ENCODE data around the gene GRIK2. TPM values are rescaled to one million over a fixed set of nuclear protein-coding genes. Genes with fewer than 3 reads are reported as not detected.

GRIK2 gene
- total RNA-seq, 1 experiment from 2014 or later, result 6.6 TPM

- no peak overlapping the region for H3K27ac ChIP-seq (ENCODE audit: low read length)
- in situ Hi-C loops (cut with HindIII; ENCODE audit: low pct_unique_long_range_greater_than_20kb, low sequenced_read_pairs) (no loop called here), intact Hi-C loops (cut with micrococcal nuclease; ENCODE audit: unreplicated experiment) (no loop called here)
- no peak for DNase-seq (ENCODE audit: low read depth, low spot score)
- no peak overlapping the region for H3K4me3 ChIP-seq (ENCODE audit: low read depth in 2 of 2, low read length in 2 of 2)
- H3K27me3 ChIP-seq (ENCODE audit: control insufficient read depth, insufficient read depth, low read length), result no peaks in the 10 kb centered on the region
- ChIA-PET CTCF (no interaction called here), POLR2A (no interaction called here)
- no peak for ATAC-seq
- H3K36me3 ChIP-seq (ENCODE audit: control insufficient read depth, insufficient read depth, low read length), result no peaks in the 10 kb centered on the region
- H3K9me3 ChIP-seq (ENCODE audit: control insufficient read depth, insufficient read depth, low read depth, low read length), result no peaks in the 10 kb centered on the region; the same call in 1 of the 2 replicates
- no peak for TF ChIP-seq TCF7L2 (IDR thresholded peaks at IDR 0.05; ENCODE audit: low read depth, low read length)
- TF ChIP-seq, protein P1, sequence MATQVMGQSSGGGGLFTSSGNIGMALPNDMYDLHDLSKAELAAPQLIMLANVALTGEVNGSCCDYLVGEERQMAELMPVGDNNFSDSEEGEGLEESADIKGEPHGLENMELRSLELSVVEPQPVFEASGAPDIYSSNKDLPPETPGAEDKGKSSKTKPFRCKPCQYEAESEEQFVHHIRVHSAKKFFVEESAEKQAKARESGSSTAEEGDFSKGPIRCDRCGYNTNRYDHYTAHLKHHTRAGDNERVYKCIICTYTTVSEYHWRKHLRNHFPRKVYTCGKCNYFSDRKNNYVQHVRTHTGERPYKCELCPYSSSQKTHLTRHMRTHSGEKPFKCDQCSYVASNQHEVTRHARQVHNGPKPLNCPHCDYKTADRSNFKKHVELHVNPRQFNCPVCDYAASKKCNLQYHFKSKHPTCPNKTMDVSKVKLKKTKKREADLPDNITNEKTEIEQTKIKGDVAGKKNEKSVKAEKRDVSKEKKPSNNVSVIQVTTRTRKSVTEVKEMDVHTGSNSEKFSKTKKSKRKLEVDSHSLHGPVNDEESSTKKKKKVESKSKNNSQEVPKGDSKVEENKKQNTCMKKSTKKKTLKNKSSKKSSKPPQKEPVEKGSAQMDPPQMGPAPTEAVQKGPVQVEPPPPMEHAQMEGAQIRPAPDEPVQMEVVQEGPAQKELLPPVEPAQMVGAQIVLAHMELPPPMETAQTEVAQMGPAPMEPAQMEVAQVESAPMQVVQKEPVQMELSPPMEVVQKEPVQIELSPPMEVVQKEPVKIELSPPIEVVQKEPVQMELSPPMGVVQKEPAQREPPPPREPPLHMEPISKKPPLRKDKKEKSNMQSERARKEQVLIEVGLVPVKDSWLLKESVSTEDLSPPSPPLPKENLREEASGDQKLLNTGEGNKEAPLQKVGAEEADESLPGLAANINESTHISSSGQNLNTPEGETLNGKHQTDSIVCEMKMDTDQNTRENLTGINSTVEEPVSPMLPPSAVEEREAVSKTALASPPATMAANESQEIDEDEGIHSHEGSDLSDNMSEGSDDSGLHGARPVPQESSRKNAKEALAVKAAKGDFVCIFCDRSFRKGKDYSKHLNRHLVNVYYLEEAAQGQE (IDR thresholded peaks at IDR 0.05; ENCODE audit: insufficient read depth in 1 of 2, low read depth in 2 of 2, low read length in 1 of 2), result no peak
- TF ChIP-seq CTCF (IDR thresholded peaks at IDR 0.05), result no peak
- TF ChIP-seq SIN3A (IDR thresholded peaks at IDR 0.05; ENCODE audit: borderline replicate concordance, insufficient read depth, low read depth, low read length), result no peak
- TF ChIP-seq POLR2AphosphoS5 (IDR thresholded peaks at IDR 0.05; ENCODE audit: low read depth, low read length), result no peak
- no peaks in the 10 kb centered on the region for H3K4me1 ChIP-seq (ENCODE audit: control insufficient read depth, insufficient read depth, low read length)
- no TSS peak for BruUV-seq (replicated peaks)
Observed at GRCh38 chr6:102028176-102028575, 634.7 kb downstream of the GRIK2 start.

DNA sequence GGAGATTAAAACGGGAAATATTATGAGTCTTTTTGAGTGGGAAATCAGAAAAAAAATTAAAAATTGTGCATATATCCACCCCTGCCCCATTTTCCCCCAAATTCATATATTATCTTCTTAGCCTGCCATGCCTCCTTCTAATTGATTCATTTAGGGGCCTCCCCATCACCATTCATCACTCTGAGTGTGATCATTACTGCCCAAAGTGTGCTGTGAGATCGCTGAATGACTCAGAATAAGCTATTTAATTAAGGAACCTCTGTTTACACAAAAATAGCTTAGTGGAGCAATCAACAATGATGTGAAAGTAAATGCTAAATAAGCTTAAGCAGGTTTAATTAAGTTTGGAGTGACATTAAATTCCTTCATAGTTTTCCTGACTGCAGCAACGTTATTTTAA lies 645.5 kb downstream of the GRIK2 start:
- Histone ChIP-seq H3K27ac (ENCODE audit: low read length) (no peak overlapping the region), H3K4me3 (ENCODE audit: low read depth in 2 of 2, low read length in 2 of 2) (no peak overlapping the region), H3K36me3 (ENCODE audit: control insufficient read depth, insufficient read depth, low read length) (no peaks in the 10 kb centered on the region; the same call in 1 of the 2 replicates), H3K4me1 (ENCODE audit: control insufficient read depth, insufficient read depth, low read length) (no peaks in the 10 kb centered on the region), H3K27me3 (ENCODE audit: control insufficient read depth, insufficient read depth, low read length) (no peaks in the 10 kb centered on the region), H3K9me3 (ENCODE audit: control insufficient read depth, insufficient read depth, low read depth, low read length) (no peaks in the 10 kb centered on the region)
- BruUV-seq (replicated peaks), result no TSS peak
- DNase-seq (ENCODE audit: low read depth, low spot score) (no peak), ATAC-seq (no peak)
- TF ChIP-seq, protein P1 (IDR thresholded peaks at IDR 0.05; ENCODE audit: insufficient read depth in 1 of 2, low read depth in 2 of 2, low read length in 1 of 2), result no peak
- TF ChIP-seq CTCF (IDR thresholded peaks at IDR 0.05), result no peak
- TF ChIP-seq TCF7L2 (IDR thresholded peaks at IDR 0.05; ENCODE audit: low read depth, low read length), result no peak
- no peak for TF ChIP-seq SIN3A (IDR thresholded peaks at IDR 0.05; ENCODE audit: borderline replicate concordance, insufficient read depth, low read depth, low read length)
- TF ChIP-seq POLR2AphosphoS5 (IDR thresholded peaks at IDR 0.05; ENCODE audit: low read depth, low read length), result no peak
- in situ Hi-C loops (cut with HindIII; ENCODE audit: low pct_unique_long_range_greater_than_20kb, low sequenced_read_pairs), result no loop called here
- intact Hi-C loops (cut with micrococcal nuclease; ENCODE audit: unreplicated experiment), result no loop called here
- ChIA-PET POLR2A (no interaction called here), CTCF (no interaction called here)
